ENCODE data around the gene L3MBTL4.

- TF ChIP-seq CTCF (conservative IDR thresholded peaks at IDR 0.05; ENCODE audit: low read length) (no peak), EZH2phosphoT487 (IDR thresholded peaks at IDR 0.05; ENCODE audit: borderline replicate concordance, low read depth, low read length) (no peak)
These were observed 144.9 kb downstream of the L3MBTL4 start for GRCh38 chr18:6269660-6270332.
